CD4-positive, alpha-beta T cell treated with Interleukin-10 for 1 hour (primary cell): ENCODE data around the gene CEACAM3.

ENCODE experiments used
- DNase-seq: peaks from one replicate; pipeline ENCODE4 v3.0.0-alpha.2; 2020

The CEACAM3 gene

DNA sequence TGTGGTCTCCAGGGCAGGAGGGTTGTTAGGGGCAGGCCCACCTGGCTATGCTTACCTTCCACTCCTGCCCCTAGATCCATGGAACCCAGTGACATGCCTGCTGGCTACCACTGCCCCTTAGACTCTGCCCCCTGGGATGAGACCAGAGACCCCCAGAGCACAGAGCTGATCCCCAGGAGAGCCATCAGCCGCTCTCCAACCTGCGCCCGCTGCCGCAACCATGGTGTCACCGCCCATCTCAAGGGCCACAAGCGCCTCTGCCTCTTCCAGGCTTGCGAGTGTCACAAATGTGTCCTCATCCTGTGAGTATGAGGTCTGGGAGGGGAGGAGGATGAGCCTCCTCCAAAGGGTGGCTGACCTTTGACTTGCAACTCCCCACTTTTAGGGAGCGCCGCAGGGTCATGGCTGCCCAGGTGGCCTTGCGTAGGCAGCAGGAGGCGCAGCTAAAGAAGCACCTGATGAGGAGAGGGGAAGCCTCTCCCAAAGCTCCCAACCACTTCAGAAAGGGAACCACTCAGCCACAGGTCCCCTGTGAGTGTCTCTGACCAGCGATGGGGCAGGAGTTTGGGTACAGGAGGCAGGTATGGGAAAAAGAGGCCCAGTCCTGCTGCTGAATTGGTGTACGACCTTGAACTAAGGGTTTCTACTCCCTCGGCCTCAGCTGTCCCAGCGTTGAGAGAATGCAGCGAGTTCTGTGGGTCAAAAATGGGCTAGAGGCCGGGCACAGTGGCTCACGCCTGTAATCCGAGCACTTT is 51.1 kb downstream of the CEACAM3 start:
- DNase-seq, result no peak

DNA sequence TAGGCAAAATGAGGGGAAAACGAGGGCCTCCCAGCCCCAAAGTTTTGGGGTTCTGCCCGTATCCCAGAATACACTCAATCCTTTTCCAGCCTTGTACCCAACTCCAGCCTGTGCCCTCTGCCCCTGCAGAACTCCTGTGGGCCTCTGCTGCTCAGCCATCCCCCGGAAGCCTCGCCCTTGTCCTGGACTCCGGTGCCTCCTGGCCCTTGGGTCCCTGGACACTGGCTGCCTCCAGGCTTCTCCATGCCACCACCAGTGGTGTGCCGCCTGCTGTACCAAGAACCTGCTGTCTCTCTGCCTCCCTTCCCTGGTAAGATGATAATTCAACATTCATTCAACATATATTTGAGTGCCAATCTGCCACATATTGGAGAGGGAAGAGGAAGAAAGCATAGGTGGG is 52.3 kb downstream of the CEACAM3 start:
- DNase-seq, result no peak

DNA sequence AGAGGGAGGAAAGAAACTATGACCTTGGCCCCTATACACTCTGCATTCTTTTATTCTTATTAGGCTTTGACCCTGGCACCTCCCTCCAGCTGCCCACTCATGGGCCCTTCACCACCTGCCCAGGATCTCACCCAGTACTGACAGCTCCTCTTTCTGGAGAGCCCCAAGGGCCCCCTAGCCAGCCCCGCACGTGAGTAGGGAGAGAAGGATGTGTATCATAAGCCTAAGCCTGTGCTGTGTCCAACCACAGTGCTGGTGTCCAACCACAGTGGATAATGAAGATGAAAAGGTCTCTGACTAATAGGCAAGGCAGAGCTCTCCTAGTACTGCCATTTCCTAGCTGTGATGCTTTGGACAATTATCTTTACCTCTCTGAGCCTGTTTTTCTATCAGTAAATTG is 52.7 kb downstream of the CEACAM3 start:
- DNase-seq, result no peak

DNA sequence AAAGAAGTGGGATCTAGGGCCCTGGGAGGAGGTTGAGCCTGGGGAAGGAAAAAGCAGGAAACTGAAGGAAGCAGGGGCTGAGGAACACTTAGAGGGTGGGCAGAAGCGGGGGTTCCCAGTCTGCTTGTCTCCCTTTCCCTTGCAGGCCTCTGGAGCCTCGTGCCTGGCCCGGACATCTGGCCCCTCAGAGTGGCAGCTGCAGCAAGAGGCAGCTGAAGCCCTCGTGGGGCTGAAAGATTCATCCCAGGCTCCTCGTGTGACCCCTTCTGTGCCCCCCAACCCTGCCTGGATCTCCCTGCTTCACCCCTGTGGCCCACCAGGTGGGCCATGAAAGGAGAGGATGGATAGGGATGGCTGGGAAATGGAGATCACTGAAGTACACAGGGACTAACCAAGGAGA is 54.0 kb downstream of the CEACAM3 start:
- no peak for DNase-seq

DNA sequence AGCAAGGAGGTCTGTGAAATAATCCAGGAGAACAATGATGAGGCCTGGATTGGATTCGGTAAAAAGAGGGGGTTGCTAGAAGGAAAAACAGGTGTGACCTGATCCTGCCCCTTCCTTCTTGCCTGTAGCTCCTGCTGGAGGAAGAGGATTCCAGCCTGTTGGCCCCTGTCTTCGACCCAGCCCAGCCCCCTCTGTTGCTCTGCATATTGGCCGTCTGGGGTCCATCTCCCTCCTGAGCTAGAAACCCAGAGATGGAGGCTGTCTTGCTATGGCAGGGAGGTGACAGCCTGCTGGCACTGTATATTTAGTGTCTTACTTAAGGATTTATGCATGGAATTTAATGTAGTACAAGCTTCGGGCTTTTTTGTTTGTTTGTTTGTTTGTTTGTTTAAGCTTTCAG is 55.1 kb downstream of the CEACAM3 start:
- DNase-seq, result no peak

DNA sequence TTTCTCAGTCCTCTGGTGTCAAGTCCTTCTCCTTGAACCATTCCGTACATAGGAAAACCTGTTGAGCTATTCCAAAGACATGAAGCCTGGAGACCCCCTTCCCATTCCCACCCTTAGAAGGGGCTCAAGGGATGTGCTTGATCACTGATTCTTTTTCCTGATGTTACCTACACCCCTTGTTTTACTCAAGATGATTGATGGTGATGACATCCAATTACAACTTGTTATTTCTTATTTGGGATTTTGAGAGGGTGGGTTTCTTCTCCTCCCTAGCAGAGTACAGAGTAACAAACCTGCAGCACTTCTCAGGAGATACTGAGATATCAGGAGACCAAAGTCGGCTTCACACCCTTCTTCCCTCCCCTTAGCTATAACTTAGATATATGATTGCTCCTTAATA is 57.0 kb downstream of the CEACAM3 start:
- DNase-seq, result no peak

DNA sequence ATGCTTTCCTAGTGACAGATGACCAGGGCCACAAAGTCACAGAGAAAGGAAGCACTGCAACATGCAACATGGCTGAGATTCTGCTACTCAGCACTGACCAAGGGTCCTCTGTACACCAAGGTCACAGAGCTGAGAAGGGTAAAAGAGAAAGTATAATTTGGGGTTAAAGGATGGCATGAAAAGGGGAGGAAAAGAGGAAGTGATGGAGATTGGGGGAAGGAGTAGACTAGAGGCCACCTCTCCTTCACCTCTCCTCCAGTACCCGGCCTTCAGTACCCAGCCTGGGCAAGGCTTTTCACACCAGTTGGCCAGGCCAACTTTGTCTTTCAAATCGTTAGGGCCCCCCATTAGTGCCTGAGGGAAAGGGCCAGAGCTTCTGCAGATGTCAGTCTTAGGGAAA is 57.4 kb downstream of the CEACAM3 start:
- no peak for DNase-seq

DNA sequence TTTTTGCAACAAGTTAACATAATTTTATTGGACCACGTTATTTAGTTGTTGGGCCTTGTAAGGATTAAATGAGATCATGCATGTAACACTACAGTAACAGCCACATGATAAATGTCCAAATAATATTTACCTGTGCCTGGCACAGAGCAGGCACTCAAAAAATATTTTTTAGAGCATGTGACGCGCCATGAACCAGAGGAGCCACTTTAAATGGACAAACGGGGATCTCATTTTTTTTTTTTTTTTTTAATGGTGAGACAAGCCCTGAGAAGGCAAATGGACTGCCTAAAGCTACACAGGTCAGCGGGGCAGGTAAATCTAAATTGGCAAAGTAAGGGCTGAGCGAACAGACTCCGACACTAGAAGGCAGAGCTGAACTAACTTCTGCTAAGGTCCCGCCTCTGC is 62.8 kb downstream of the CEACAM3 start:
- no peak for DNase-seq

DNA sequence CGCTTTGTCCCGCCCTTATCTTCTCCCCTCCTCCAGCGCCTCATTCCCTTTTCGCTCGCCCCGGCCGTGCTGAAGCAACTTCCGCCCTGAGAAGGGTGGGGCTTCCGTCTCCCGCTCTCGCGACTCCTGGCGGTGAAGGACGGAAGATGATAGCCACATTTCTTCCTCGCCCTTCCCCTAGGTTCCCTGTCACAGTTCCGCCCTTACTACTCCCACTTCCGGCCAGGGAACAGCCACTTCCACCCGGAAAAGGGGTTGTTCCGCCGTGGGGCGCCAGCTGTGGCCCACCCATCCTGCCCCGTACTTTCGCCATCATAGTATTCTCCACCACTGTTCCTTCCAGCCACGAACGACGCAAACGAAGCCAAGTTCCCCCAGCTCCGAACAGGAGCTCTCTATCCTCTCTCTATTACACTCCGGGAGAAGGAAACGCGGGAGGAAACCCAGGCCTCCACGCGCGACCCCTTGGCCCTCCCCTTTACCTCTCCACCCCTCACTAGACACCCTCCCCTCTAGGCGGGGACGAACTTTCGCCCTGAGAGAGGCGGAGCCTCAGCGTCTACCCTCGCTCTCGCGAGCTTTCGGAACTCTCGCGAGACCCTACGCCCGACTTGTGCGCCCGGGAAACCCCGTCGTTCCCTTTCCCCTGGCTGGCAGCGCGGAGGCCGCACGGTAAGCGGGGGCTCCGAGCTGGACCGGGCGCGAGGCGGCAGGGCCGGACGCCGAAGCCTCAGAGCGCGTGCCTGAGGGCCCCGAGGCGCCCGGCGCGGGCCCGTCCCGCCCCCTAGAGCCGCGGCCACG is 63.4 kb downstream of the CEACAM3 start, which contains the start of gene RPS19:
RPS19 (plus strand) TSS at position 638 of the 801 bp plus-strand sequence. CDS start 520 bp downstream, outside the sequence.
- DNase-seq, result peak; percentile 99

DNA sequence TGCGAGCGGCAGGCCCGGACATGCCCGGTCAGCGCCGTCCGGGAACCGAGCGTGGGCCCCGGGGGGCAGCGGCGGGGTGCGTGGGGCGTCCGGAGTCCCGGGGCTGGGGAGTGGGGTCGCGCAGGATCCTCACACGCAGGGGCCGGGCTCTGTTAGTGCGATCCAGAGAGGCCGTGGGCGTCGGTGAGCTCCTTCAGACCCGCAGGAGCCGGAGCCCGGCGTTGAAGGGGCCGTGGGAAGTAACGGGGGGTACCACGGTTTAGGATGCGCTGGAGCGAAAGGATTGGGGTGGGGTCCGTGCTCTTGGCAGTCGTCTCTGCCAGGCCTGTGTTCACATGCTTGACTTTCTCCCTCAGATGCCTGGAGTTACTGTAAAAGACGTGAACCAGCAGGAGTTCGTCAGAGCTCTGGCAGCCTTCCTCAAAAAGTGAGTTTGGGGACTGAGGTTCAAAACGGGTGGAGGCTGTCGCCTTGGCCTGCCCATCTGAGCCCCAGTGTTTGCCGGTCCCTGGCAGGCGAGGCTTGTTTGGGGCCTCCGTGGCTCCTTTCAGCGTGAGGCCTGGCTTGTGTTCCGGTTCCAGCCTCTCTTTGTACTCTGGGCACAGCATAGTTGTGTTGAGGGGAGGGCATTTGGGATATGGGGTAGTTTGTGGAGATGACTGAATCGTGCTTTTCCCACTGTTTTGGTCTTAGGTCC is 64.2 kb downstream of the CEACAM3 start:
- DNase-seq, result peak; percentile 30
